Adrenal gland (tissue), 12 donors: ENCODE results near the gene GPATCH11. TPM values are rescaled to one million over a fixed set of nuclear protein-coding genes. Genes with fewer than 3 reads are reported as not detected.

Experiments
- DNase-seq, 7 donors: peaks; one replicate each; pipeline ENCODE4 v3.0.0-alpha.2; 2019 to 2020
- H3K27ac ChIP-seq, 5 donors: fragments of 200-600 bp; sonication (generic) in 4 of 5; 1 replicate in 3 of 5; 2 replicates in 2 of 5; pipeline versions ENCODE4 v1.5.1 to v1.8.0; 2016 to 2020; ENCODE audit warnings: mild to moderate bottlenecking in 1 of 5
- H3K27me3 ChIP-seq: fragments of 200-600 bp; 2 replicates; pipeline ENCODE4 v1.8.0; 2021
- H3K36me3 ChIP-seq, 2 donors: fragments of 200-600 bp; replicated peaks in 1 of 2; 1 replicate in 1 of 2; 2 replicates in 1 of 2; pipeline versions ENCODE4 v1.5.1 to v1.8.0; 2018 to 2022
- H3K4me1 ChIP-seq, 2 donors: fragments of 200-600 bp; replicated peaks in 1 of 2; 1 replicate in 1 of 2; 2 replicates in 1 of 2; pipeline versions ENCODE4 v1.5.1 to v1.8.0; 2018 to 2021
- H3K4me3 ChIP-seq, 4 donors: fragments of 200-600 bp; sonication (generic) in 3 of 4; one replicate each; pipeline ENCODE4 v1.5.1; 2016 to 2018
- H3K9me3 ChIP-seq, 3 donors: fragments of 200-600 bp; sonication (generic) in 1 of 3; replicated peaks in 1 of 3; 1 replicate in 2 of 3; 2 replicates in 1 of 3; pipeline versions ENCODE4 v1.5.1 to v1.8.0; 2016 to 2021
- CTCF ChIP-seq, 6 experiments: fragments of 450-650 bp in 4 of 6; fragments of 200-600 bp in 2 of 6; sonication (generic) in 1 of 6; IDR thresholded peaks; 1 replicate in 5 of 6; 2 replicates in 1 of 6; pipeline versions ENCODE4 v1.5.1 to v1.8.0; 2016 to 2021; ENCODE audit warnings: antibody characterized with exemption in 6 of 6, mild to moderate bottlenecking in 2 of 6, moderate library complexity in 1 of 6
- POLR2A ChIP-seq, 2 donors: fragments of 450-650 bp; IDR thresholded peaks; one replicate each; pipeline ENCODE4 v1.6.1; 2017; ENCODE audit warnings: antibody characterized with exemption in 2 of 2, mild to moderate bottlenecking in 2 of 2, moderate library complexity in 1 of 2
- WGBS, 4 donors: extraction: QIAGEN DNeasy Blood & Tissue Kit in 2 of 4; methylation state at CpG; one replicate each; pipeline versions ENCODE4 v1.1.5 to v1.1.7; 2013 to 2017; 5-methylcytosine and 5-hydroxymethylcytosine counted together
- intact Hi-C, 2 donors: fragments of 100-400 bp; cut with DNase I; formaldehyde crosslinking; loops; one replicate each; pipeline versions ENCODE4 v1.14.1 to v1.15.0; 2022 to 2023
- polyA plus RNA-seq, 3 donors: library from polyadenylated mRNA; stranded (reverse); fragments of 200-250 nt in 2 of 3; fragments of 350-450 nt in 1 of 3; fragmentation: Illumina TruSeq in 1 of 3; extraction: RNeasy Lipid Tissue Mini Kit (QIAGEN cat#74804) in 1 of 3; gene quantifications; one replicate each; pipeline ENCODE4 v1.2.3, GENCODE V29; 2013 to 2014
- total RNA-seq, 9 donors: library from RNA; depleted of rRNA in 4 of 9; stranded (reverse); fragments of >200 nt in 4 of 9; fragments of 120-200 nt in 1 of 9; fragmentation: NEBNext Ultra II Directional in 1 of 9; extraction: Animal tissue kit (Norgen Biotek cat#: 25700) in 1 of 9; gene quantifications; one replicate each; pipeline versions ENCODE4 v1.1.0 to v1.2.4, GENCODE V29; 2013 to 2023
- donor health status: healthy with polysubstance abuse.
- donor health status: Bipolar disorder and iron deficiency.
- donor health status: DM: yes; HTN: yes; CAD: no.
- donor health status: DM: no; HTN: no; CAD: no.
- donor health status: DM: no; HTN: no; CAD: no.
- donor health status: DM: yes; HTN: yes; CAD: no.

The GPATCH11 gene
- total and polyA plus RNA-seq, 12 donors: 5.6 to 19.0 (median 9.4) TPM

DNA sequence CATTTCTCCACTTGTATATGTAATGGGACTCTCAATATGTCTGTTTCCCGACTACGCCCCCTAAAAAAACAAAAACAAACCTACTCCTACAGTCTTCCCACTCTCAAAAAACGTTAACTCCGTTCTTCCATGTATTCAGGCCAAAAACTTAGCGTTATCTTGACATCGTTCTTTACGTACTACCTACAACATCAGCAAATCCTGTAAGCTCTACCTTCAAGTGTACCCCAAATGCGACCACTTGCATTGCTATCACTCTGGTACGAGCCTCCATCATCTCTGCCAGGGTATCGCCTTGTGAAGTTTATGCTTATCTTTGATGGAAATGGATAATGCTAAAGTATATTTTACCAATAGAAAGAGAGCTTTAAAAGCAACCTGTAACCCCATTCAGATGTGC, 479 bp downstream of the GPATCH11 start:
- no peaks in the 10 kb centered on the region for H3K9me3 ChIP-seq
- TF ChIP-seq CTCF (IDR thresholded peaks at IDR 0.05): no peak
- no peak for TF ChIP-seq POLR2A (IDR thresholded peaks at IDR 0.05)
- H3K36me3 ChIP-seq: peaks cover 0 to 4% of the 10 kb centered on the region in 2 donors
- H3K27me3 ChIP-seq: no peaks in the 10 kb centered on the region
- WGBS, 4 donors: 1 to 2% (median 2%) methylated on average over 10 of the region's 10 CpGs
- DNase-seq: no peak
- intact Hi-C loops: no loop called here
- peak overlapping the region in 4 of 5 donors; percentile 72 to 91 (median 76) for H3K27ac ChIP-seq
- H3K4me3 ChIP-seq: peak overlapping the region; percentile 42 to 98 (median 76)
- H3K4me1 ChIP-seq: peaks cover 13 to 45% of the 10 kb centered on the region in 2 donors

GRCh38 chr2:37085731-37086147, 1.4 kb downstream of the GPATCH11 start:
- no peaks in the 10 kb centered on the region for H3K27me3 ChIP-seq
- no peaks in the 10 kb centered on the region for H3K9me3 ChIP-seq
- 33 to 68% (median 57%) methylated on average over 1 of the region's 1 CpG for WGBS, 4 donors
- intact Hi-C loops: no loop called here
- no peak overlapping the region for H3K27ac ChIP-seq
- no peak overlapping the region for H3K4me3 ChIP-seq
- peaks cover 13 to 36% of the 10 kb centered on the region in 2 donors for H3K4me1 ChIP-seq
- no peak for TF ChIP-seq POLR2A (IDR thresholded peaks at IDR 0.05)
- no peak for TF ChIP-seq CTCF (IDR thresholded peaks at IDR 0.05)
- H3K36me3 ChIP-seq: peaks cover 0 to 2% of the 10 kb centered on the region in 2 donors
- no peak for DNase-seq

DNA sequence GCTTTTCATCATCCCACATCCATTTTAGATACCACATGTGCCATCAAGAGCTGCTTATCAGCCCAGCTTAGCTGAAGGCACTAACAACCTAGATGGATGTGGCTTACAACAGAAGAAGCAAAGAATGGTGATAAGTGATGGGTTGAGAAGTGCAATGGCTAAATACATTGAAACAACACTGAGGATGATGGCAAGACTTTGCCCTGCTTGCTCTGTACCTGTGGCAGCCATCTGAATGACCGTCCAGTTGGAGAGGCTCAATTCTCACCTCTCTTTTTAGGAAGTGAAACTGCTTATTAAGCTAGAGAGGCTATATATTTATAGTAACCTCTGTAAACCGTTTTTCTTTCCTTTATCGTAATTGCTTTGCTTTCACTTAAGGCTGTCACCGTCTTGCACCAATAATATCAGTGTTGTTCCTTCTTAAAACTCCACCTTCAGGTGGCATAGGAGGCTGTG, 5.7 kb downstream of the GPATCH11 start:
- peaks cover 0 to 34% of the 10 kb centered on the region in 2 donors for H3K36me3 ChIP-seq
- no peak for DNase-seq
- no peaks in the 10 kb centered on the region for H3K9me3 ChIP-seq
- intact Hi-C loops: no loop called here
- peaks cover 8 to 12% of the 10 kb centered on the region in 2 donors for H3K4me1 ChIP-seq
- H3K27ac ChIP-seq: no peak overlapping the region
- no peak overlapping the region for H3K4me3 ChIP-seq
- no peak for TF ChIP-seq POLR2A (IDR thresholded peaks at IDR 0.05)
- TF ChIP-seq CTCF (IDR thresholded peaks at IDR 0.05): no peak
- no peaks in the 10 kb centered on the region for H3K27me3 ChIP-seq
- 75 to 92% (median 80%) methylated on average over 4 of the region's 4 CpGs for WGBS, 4 donors

DNA sequence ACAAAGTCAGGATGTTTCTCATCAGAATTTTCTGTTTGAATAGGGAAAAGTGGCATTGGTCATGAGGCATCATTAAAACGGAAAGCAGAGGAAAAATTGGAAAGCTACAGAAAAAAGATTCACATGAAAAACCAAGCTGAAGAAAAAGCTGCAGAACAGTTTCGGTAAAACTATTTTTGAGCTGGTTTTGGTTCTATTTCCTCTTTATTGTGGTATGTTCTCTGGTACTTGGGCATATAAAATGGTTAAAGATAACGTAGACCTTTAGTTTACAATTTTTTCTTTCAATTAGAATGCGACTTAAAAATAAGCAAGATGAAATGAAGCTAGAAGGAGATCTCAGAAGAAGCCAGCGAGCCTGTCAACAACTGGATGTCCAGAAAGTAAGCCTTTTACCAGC, 7.6 kb downstream of the GPATCH11 start:
- TF ChIP-seq CTCF (IDR thresholded peaks at IDR 0.05): no peak
- TF ChIP-seq POLR2A (IDR thresholded peaks at IDR 0.05): no peak
- intact Hi-C loops: no loop called here
- 72 to 87% (median 80%) methylated on average over 5 of the region's 5 CpGs for WGBS, 4 donors
- no peak overlapping the region for H3K4me3 ChIP-seq
- H3K4me1 ChIP-seq: peaks cover 0 to 7% of the 10 kb centered on the region in 2 donors
- DNase-seq: no peak
- no peaks in the 10 kb centered on the region for H3K9me3 ChIP-seq
- H3K27me3 ChIP-seq: no peaks in the 10 kb centered on the region
- H3K27ac ChIP-seq: no peak overlapping the region
- peaks cover 0 to 43% of the 10 kb centered on the region in 2 donors for H3K36me3 ChIP-seq
